Measurements from ENCODE around the gene MYEF2.
A peak's percentile ranks its signal among the peaks of the same experiment; 100 is the strongest.

The MYEF2 gene

DNA sequence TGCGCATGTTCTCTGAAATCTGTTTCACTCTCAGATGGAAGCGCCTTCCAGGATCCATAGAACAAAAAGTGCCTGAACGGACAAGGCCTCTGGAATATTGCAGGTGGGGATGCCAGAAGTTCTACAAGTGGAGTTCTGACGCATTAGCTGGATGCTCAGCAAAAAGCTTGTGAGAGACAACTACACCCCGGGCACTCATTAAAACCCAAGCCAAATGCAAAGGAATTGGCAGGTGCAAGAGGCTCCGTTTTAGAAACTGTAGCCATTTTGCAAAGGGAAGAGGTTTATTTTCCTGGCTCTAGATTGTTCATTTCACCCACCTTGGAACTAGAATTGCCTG is 92.5 kb downstream of the MYEF2 start:
- FAIRE-seq (no peak), DNase-seq (ENCODE audit: insufficient read length, low spot score) (no peak)
- no peak for TF ChIP-seq CTCF (IDR thresholded peaks at IDR 0.05; ENCODE audit: insufficient read depth, missing control alignments)

DNA sequence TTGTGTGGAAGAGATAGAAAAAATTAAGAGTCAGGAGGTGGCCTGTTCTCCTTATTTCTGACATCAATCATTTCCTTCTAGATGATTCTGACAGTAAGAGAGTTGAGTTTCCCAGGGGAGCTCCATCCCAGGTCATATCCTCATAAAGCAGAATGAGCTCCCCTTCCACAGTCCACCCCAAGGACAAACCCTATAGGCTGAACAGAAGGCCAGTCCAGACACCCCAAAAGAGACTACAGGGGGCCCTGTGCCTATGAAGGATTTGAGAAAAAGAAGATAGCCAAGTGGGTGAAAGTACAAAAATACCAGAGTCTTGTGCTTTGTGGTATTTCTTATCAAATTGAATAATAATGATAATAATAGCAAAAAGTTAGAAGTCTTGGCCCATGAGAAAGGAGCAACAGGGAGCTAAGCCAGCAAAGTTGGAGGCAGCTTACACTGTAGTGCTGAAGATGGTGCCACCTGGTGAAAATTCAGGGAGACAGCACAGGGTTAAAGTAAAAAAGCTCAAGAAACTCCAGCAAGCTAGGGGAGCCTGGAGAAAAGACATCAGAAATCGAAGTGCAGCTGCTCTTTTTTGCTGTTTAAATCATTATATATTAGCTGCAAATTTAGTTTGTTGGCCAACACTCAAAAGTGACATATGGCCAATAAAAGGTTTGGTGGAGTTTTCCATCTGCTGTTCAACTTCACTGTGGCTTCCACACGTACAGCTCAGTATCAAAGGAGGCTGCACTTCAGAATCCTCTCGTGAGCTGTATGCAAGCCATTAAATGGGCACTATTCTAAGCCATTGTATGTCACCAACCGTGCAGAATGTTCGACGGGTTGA is 93.1 kb downstream of the MYEF2 start:
- TF ChIP-seq CTCF (IDR thresholded peaks at IDR 0.05; ENCODE audit: insufficient read depth, missing control alignments) = peak; percentile 84
- DNase-seq (ENCODE audit: insufficient read length, low spot score) = no peak

More for the DNA sequence above, 93.1 kb downstream of the MYEF2 start:
- FAIRE-seq = no peak
